Effector memory CD8-positive, alpha-beta T cell (primary cell): ENCODE data around the gene CSF3R.
"Not testable (repeated sequence)": the region's sequence is repeated elsewhere in the genome, so short reads cannot be mapped to it uniquely, and the experiment has no call there.

Source experiments
- ATAC-seq: fragments of 150-1000 bp; cut with Tn5 transposase; replicated peaks from 2 replicates; pipeline ENCODE4 v1.10.0; 2021; ENCODE audit warnings: mild to moderate bottlenecking, moderate library complexity
- DNase-seq, 3 experiments: peaks; one replicate each; pipeline ENCODE4 v3.0.0; 2021
- H3K27ac Mint-ChIP-seq, 2 donors: one replicate each; pipeline ENCODE4 v1.8.0; 2022; ENCODE audit warnings: mild to moderate bottlenecking in 2 of 2, mixed read lengths in 2 of 2, moderate library complexity in 2 of 2
- H3K27me3 Mint-ChIP-seq, 2 donors: one replicate each; pipeline ENCODE4 v1.8.0; 2022; ENCODE audit warnings: mixed read lengths in 2 of 2
- H3K36me3 Mint-ChIP-seq: one replicate; pipeline ENCODE4 v1.8.0; 2022; ENCODE audit warnings: mild to moderate bottlenecking, moderate library complexity, mixed read lengths; ENCODE audit not compliant: insufficient read depth
- H3K4me1 Mint-ChIP-seq, 2 donors: one replicate each; pipeline ENCODE4 v1.8.0; 2022; ENCODE audit warnings: low read depth in 2 of 2, mixed read lengths in 2 of 2
- H3K4me3 Mint-ChIP-seq, 2 donors: one replicate each; pipeline ENCODE4 v1.8.0; 2022; ENCODE audit warnings: mild to moderate bottlenecking in 2 of 2, mixed read lengths in 2 of 2, moderate library complexity in 2 of 2
- H3K9me3 Mint-ChIP-seq, 2 donors: one replicate each; pipeline ENCODE4 v1.8.0; 2022; ENCODE audit warnings: mixed read lengths in 2 of 2

The CSF3R gene

DNA sequence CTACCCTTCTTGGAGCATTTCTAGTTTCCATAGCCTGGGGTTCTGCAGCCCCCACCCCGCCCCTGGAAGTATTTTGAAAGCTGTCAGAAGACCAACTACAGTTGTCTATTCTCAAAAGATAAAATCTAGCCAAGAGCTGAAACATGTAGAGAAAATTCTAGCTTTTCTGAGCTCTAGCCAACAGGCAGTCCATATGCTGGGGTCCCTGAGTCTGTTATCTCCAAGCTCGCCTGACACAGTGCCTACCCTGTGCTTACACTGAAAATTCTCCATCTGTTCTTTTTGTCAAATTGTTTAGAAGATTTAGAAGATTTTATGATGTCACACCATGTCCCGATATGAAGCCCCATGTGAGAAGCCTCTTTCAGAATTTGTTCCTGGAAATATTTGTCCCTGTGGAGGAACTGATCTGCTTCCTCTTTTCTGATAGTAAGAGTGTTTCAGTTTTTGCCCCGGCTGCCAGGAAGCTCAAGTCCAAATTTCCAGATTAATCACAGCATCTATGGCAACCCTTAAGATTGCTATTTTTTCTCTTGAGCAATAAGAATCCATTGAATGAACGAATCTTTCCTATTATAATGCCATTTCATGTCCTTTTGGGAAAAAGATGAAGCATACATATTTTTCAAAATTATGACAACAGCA lies 23.7 kb upstream of the CSF3R start:
- no peak overlapping the region for H3K4me3 Mint-ChIP-seq
- H3K4me1 Mint-ChIP-seq = no peaks in the 10 kb centered on the region
- ATAC-seq (no peak), DNase-seq (no peak)
- peaks cover 28 to 42% of the 10 kb centered on the region in 2 donors for H3K27me3 Mint-ChIP-seq
- no peak overlapping the region for H3K27ac Mint-ChIP-seq
- no peaks in the 10 kb centered on the region for H3K9me3 Mint-ChIP-seq
- no peaks in the 10 kb centered on the region for H3K36me3 Mint-ChIP-seq

DNA sequence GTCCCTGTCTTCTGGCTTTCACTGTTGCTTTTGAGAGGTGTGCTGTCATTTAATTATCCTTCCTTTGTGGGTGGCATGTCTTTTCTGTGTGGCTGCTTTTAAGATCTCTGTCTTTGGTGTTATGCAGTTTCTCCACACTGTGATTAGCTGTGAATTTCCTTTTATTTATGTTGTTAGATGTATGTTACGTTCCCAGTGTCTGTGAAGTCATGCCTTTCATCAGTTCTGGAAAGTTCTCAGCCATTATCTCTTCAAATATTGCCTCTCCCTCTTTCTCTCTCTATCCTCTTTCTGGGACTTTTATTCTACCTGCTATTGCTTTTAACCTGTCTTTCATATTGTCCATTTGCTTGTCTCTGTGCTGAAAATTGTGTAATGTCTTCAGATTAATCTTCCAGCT lies 21.0 kb upstream of the CSF3R start:
- H3K4me1 Mint-ChIP-seq = no peaks in the 10 kb centered on the region
- H3K9me3 Mint-ChIP-seq = no peaks in the 10 kb centered on the region
- peaks cover 25 to 29% of the 10 kb centered on the region in 2 donors for H3K27me3 Mint-ChIP-seq
- ATAC-seq (no peak), DNase-seq (no peak)
- H3K36me3 Mint-ChIP-seq = no peaks in the 10 kb centered on the region
- H3K4me3 Mint-ChIP-seq = no peak overlapping the region
- no peak overlapping the region for H3K27ac Mint-ChIP-seq

DNA sequence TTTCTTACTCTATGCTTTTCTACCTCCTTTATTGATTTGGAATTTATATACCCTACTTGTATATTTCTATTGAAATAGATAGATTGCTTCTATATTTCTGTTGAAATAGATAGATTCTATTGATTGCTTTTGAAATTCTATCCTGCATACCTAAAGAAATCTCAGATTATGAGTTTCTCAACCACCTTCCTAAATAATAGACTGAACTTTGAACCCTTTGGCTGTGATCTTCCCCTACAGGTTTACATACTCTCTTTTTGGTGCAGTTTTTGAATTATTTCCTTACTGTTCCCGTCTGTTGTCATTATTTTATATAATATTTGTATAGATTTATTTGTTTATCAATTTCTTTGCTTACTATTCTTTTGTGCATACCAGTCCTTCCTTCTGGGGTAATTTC lies 20.4 kb upstream of the CSF3R start:
- DNase-seq (no peak), ATAC-seq (no peak)
- Mint-ChIP-seq H3K27ac (no peak overlapping the region), H3K36me3 (no peaks in the 10 kb centered on the region), H3K27me3 (peaks cover 20 to 23% of the 10 kb centered on the region in 2 donors), H3K9me3 (no peaks in the 10 kb centered on the region), H3K4me3 (no peak overlapping the region), H3K4me1 (no peaks in the 10 kb centered on the region)

DNA sequence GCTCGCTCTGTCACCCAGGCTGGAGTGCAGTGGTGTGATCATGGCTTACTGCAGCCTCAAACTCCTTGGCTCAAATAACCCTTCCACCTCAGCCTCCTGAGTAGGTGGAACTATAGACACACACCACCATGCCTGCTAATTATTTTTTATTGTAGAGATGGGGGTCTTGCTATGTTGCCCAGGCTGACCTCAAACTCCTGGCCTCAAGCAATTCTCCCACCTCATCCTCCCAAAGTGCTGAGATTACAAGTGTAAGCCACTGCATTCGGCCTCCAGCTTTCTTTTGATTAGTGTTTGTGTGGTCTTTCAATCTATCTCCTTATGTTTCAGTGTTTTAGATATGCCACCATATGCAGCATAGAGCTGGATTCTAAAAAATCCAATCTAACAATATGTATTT lies 19.9 kb upstream of the CSF3R start:
- DNase-seq (no peak), ATAC-seq (no peak)
- no peaks in the 10 kb centered on the region for H3K4me1 Mint-ChIP-seq
- H3K27ac Mint-ChIP-seq = no peak overlapping the region
- H3K4me3 Mint-ChIP-seq = no peak overlapping the region
- H3K36me3 Mint-ChIP-seq = no peaks in the 10 kb centered on the region
- peaks cover 15 to 18% of the 10 kb centered on the region in 2 donors for H3K27me3 Mint-ChIP-seq
- no peaks in the 10 kb centered on the region for H3K9me3 Mint-ChIP-seq

DNA sequence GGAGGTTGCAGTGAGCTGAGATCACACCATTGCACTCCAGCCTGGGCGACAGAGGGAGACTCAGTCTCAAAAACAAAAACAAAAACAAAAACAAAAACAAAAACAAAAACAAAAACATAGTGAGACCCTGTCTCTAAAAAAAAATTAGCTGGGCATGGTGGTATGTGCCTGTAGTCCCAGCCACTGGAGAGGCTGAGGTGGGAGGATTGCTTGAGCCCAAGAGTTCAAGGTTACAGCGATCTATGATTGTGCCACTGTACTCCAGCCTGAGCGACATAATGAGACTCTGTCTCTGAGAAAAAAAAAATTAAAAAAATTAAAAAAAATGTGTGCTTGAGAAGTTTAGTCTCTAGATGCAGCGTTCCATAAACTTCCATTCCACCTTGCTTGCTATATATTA lies 19.2 kb upstream of the CSF3R start:
- not testable (repeated sequence) for DNase-seq, H3K9me3 Mint-ChIP-seq, H3K36me3 Mint-ChIP-seq, H3K4me1 Mint-ChIP-seq, H3K27ac Mint-ChIP-seq, H3K4me3 Mint-ChIP-seq, ATAC-seq
- peaks cover 11% of the 10 kb centered on the region in 2 donors for H3K27me3 Mint-ChIP-seq

DNA sequence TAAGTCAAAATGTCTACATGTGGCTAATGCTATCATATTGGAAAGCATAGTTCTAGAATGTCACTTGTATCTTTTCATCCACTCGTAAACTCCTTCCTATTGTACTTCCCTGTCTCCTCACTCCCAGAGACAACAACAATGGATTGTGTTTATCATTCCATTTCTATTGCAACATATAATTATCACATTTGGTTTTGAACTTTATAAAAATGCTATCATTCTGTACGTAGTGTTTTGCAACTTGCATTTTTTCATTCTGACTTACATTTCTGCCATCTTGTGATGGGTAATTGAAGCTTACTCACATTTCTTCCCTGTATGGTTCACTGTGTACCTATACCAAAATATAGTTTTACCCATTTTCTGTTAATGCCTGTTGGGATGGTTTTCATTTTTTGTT lies 14.5 kb upstream of the CSF3R start:
- no peak for DNase-seq
- no peaks in the 10 kb centered on the region for H3K36me3 Mint-ChIP-seq
- no peak for ATAC-seq
- no peaks in the 10 kb centered on the region for H3K9me3 Mint-ChIP-seq
- H3K4me3 Mint-ChIP-seq = no peak overlapping the region
- H3K27me3 Mint-ChIP-seq = peaks cover 24 to 31% of the 10 kb centered on the region in 2 donors
- no peak overlapping the region for H3K27ac Mint-ChIP-seq
- no peaks in the 10 kb centered on the region for H3K4me1 Mint-ChIP-seq

DNA sequence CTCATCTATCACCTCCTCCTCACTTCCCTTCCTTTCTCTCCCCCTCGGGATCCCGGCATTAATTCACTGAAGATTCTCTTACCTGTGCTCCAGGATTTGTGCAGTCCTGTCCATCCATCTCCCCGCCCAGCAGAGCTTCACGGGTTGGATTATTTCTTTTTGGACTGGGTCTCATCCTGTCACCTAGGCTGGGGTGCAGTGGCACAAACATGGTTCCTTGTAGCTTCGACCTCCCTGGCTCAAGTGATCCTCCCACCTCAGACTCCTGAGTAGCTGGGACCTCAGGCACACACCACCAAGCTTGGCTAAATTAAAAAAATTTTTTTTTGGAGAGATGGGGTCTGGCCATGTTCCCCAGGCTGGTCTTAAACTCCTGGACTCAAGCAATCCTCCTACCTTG lies 12.3 kb upstream of the CSF3R start:
- Mint-ChIP-seq H3K9me3 (no peaks in the 10 kb centered on the region), H3K27ac (no peak overlapping the region), H3K4me3 (no peak overlapping the region), H3K36me3 (no peaks in the 10 kb centered on the region), H3K4me1 (no peaks in the 10 kb centered on the region), H3K27me3 (peaks cover 32 to 34% of the 10 kb centered on the region in 2 donors)
- no peak for DNase-seq
- ATAC-seq = no peak

DNA sequence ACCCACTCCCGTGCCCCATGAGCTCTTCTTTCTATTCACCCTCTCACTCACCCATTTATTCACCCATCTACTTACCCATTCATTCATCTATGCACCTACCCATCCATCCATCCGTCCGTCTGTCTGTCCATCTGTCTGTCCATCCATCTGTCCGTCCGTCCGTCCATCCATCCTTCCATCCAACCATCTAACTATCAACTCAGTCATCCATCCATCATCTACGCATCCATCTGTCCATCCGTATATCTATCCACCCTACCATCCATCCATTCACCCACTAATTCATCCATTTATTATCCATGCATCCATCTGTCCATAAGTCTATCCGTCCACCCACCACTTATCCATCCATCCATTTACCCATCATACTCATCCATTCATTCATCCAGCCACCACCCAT lies 10.8 kb upstream of the CSF3R start:
- no peak for DNase-seq
- no peaks in the 10 kb centered on the region for H3K36me3 Mint-ChIP-seq
- no peaks in the 10 kb centered on the region for H3K9me3 Mint-ChIP-seq
- H3K4me1 Mint-ChIP-seq = no peaks in the 10 kb centered on the region
- no peak overlapping the region for H3K4me3 Mint-ChIP-seq
- peaks cover 36 to 37% of the 10 kb centered on the region in 2 donors for H3K27me3 Mint-ChIP-seq
- ATAC-seq = no peak
- H3K27ac Mint-ChIP-seq = no peak overlapping the region

DNA sequence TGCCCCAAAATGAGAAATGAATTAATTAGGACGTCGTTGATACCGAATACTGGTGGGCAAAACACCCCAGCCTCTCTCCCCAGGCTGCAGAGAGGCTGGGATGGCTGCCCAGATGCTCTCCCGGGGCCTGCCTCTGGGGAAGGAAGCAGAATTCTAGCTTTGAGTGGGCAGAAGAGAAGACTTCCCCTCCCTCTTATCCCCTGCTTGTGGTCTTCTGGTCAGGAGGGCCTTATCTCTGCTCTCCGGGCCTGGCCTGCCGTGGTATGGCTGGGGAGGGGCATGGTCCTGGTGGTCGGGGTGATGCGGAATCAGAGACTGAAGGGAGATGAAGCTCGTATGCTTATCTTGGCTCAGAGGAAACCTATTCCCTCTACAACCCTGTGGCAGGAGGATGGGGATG lies 9.8 kb upstream of the CSF3R start:
- no peak for ATAC-seq
- Mint-ChIP-seq H3K4me1 (no peaks in the 10 kb centered on the region), H3K9me3 (no peaks in the 10 kb centered on the region), H3K36me3 (no peaks in the 10 kb centered on the region), H3K27ac (no peak overlapping the region), H3K27me3 (peaks cover 43% of the 10 kb centered on the region in 2 donors), H3K4me3 (no peak overlapping the region)
- DNase-seq = no peak

DNA sequence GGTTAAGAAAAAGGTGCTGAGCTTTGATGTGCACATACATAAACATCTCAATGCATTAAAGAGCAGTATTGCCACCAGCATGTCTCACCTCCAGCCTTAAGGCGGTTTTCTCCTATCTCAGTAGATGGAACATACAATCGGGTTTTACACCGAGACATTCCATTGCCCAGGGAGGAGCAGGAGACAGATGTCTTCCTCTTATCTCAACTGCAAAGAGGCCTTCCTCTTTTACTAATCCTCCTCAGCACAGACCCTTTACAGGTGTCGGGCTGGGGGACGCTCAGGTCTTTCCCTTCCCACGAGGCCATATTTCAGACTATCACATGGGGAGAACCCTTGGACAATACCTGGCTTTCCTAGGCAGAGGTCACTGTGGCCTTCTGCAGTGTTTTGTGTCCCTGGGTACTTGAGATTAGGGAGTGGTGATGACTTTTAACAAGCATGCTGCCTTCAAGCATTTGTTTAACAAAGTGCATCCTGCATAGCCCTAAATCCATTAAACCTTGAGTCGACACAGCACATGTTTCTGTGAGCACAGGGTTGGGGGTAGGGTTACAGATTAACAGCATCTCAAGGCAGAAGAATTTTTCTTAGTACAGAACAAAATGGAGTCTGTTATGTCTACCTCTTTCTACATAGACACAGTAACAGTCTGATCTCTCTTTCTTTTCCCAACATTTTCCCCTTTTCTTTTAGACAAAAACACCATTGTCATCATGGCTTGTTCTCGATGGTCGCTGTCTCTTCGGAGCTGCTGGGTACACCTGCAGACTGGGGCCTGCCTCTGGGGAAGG lies 6.7 kb upstream of the CSF3R start:
- H3K4me1 Mint-ChIP-seq, H3K27ac Mint-ChIP-seq, ATAC-seq, H3K36me3 Mint-ChIP-seq, DNase-seq, H3K9me3 Mint-ChIP-seq, H3K4me3 Mint-ChIP-seq: not testable (repeated sequence)
- H3K27me3 Mint-ChIP-seq = peaks cover 43 to 46% of the 10 kb centered on the region in 2 donors

DNA sequence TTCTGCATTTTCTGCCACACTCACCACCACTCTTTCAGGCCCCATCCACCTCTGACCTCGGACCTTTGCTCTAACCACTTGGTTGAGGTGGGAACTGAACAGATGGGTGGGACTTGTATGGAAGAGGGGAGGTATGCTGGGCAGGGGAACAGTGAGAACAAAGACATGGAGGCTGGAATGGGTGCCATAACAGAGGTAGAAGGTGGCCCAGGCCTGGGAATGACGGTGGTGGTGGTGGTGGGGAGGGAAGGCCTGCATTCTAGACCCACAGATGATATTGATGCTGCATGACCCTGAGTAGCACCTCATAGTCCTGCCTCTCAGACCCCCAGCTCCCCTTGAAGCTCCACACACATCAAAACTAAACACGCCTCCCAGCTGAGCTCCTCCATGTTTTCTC lies 5.2 kb upstream of the CSF3R start:
- no peak for ATAC-seq
- Mint-ChIP-seq H3K27me3 (peaks cover 30 to 33% of the 10 kb centered on the region in 2 donors), H3K27ac (no peak overlapping the region), H3K36me3 (no peaks in the 10 kb centered on the region), H3K4me1 (no peaks in the 10 kb centered on the region), H3K4me3 (no peak overlapping the region), H3K9me3 (no peaks in the 10 kb centered on the region)
- no peak for DNase-seq

DNA sequence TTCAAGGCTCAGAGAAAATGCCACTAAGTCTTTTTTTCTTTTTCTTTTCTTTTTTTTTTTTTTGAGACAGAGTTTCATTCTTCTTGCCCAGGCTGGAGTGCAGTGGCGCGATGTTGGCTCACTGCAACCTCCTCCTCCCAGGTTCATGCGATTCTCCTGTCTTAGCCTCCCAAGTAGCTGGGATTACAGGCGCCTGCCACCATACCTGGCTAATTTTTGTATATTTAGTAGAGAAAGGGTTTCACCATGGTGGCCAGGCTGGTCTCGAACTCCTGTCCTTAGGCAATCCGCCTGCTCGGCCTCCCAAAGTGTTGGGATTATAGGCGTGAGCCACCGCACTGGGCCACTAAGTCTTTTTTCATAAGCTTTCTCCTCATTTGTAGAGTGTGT lies 4.6 kb upstream of the CSF3R start:
- not testable (repeated sequence) for H3K27ac Mint-ChIP-seq, H3K4me1 Mint-ChIP-seq, H3K36me3 Mint-ChIP-seq, DNase-seq, ATAC-seq, H3K4me3 Mint-ChIP-seq, H3K9me3 Mint-ChIP-seq
- peaks cover 26 to 28% of the 10 kb centered on the region in 2 donors for H3K27me3 Mint-ChIP-seq

DNA sequence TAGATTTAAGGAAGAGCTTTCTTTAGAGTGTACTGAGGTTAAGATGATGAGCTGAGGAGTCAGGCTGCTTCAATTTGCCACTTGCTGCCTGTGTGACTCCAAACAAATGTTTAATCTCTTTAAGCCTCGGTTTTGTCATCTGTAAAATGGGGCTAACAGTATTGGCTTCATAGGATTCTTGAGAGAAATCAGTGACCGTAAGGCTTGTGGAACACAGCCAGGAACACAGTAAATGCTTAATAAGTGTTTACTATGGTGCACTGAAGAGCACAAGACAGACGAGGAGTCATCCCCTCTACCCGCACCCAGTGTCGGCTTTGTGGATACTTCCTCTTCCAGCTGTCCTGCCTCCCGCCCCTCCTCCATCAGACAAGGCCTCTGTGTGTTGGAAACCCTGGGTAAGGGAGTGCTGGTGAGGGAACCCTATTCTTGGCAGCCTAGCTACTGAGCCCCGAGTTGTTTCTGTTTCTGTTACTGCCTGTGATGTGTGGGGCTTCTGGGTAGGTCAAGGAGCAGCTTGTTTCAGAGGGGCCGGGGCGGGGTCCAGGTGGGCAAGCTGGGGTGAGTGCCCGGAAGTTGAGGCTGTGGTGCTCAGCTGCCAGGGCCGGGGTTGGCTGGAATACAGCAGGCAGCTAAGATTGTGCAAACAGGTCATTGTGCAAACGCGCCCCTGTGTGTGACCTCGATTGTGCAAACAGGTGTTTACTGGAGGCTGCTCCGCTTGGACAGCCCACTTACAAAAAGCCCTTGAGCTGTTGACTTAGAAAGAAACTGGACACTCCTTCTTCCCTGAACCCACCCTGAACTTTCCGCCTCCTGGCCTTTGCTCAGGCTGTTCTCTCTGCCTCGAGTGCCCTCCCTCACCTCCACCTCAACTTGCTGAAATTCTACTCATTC lies 4.0 kb upstream of the CSF3R start:
- peaks cover 28 to 29% of the 10 kb centered on the region in 2 donors for H3K27me3 Mint-ChIP-seq
- H3K36me3 Mint-ChIP-seq = no peaks in the 10 kb centered on the region
- H3K27ac Mint-ChIP-seq = no peak overlapping the region
- DNase-seq (no peak), ATAC-seq (peak; percentile 21)
- no peak overlapping the region for H3K4me3 Mint-ChIP-seq
- H3K4me1 Mint-ChIP-seq = peaks cover 5 to 6% of the 10 kb centered on the region in 2 donors
- H3K9me3 Mint-ChIP-seq = no peaks in the 10 kb centered on the region
